ENCODE measurements around the gene COA1.

DNA sequence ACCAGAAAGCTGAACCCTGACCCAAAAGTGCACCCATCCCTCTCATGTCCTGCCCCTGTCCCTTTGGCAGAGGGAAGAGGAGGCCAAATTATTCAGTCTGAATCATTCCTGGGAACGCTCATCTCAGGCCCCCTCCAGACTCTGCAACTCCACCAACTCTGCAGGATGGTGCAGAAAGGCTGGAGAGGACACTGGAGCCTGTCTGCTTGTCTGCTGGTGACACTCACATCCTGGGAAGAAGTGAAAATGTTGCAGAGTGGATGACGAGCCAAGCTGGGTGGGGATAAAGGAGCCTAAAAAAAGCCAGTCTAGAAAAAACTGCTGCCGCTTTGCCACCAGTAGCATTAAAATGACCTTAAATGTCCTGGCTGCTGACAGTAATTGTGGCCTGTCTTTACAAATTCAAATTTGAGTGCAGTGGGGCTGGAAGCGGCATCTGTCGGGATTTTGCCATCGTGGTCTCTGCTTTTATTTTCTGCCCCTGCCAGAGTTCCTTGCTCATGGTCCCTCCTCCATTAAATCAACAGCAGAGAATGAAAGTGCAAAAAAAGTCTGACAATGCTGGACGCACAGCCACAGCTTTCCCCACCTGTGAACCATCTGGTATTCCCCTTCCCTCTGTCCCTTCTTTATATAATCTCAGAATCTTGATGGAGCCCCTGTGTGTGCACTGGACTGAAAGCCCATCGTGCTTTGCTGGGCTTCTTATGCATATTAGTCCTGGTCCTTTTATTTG lies 82.6 kb downstream of the COA1 start:
- TF ChIP-seq, protein P1, sequence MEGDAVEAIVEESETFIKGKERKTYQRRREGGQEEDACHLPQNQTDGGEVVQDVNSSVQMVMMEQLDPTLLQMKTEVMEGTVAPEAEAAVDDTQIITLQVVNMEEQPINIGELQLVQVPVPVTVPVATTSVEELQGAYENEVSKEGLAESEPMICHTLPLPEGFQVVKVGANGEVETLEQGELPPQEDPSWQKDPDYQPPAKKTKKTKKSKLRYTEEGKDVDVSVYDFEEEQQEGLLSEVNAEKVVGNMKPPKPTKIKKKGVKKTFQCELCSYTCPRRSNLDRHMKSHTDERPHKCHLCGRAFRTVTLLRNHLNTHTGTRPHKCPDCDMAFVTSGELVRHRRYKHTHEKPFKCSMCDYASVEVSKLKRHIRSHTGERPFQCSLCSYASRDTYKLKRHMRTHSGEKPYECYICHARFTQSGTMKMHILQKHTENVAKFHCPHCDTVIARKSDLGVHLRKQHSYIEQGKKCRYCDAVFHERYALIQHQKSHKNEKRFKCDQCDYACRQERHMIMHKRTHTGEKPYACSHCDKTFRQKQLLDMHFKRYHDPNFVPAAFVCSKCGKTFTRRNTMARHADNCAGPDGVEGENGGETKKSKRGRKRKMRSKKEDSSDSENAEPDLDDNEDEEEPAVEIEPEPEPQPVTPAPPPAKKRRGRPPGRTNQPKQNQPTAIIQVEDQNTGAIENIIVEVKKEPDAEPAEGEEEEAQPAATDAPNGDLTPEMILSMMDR (IDR thresholded peaks at IDR 0.05), result no peak
- TF ChIP-seq POLR2A (IDR thresholded peaks at IDR 0.05), result no peak

All from upper lobe of left lung (tissue), 4 donors.